ENCODE measurements around the gene CXXC4. TPM values are rescaled to one million over a fixed set of nuclear protein-coding genes. Genes with fewer than 3 reads are reported as not detected.

CXXC4 gene
- total and polyA plus RNA-seq, 2 of the 13 experiments (the other 11 are each of a cell fraction or from before 2014, with no cell fraction given) = not detected

GRCh38 chr4:104516884-104517283 lies 22.2 kb upstream of the CXXC4 start (continued):
- TF ChIP-seq ZNF547 (CRISPR knock-in tag; IDR thresholded peaks at IDR 0.05) = no peak
- TF ChIP-seq GTF3A (CRISPR knock-in tag; conservative IDR thresholded peaks at IDR 0.05) = no peak
- TF ChIP-seq MAZ (IDR thresholded peaks at IDR 0.05; ENCODE audit: borderline replicate concordance, low read depth, low read length) = no peak
- no peak for TF ChIP-seq MAZ (CRISPR knock-in tag; IDR thresholded peaks at IDR 0.05; ENCODE audit: low read depth)
- TF ChIP-seq PATZ1 (CRISPR knock-in tag; IDR thresholded peaks at IDR 0.05) = no peak

GRCh38 chr4:104508224-104508623 lies 13.5 kb upstream of the CXXC4 start:
- BruUV-seq (replicated peaks) = no TSS peak
- ChIA-PET POLR2A (no interaction called here), CTCF (ENCODE audit: low intra/inter-chr PET ratio, low total read pairs) (no interaction called here)
- DNase-seq (ENCODE audit: low spot score) (no peak), FAIRE-seq (no peak), ATAC-seq (no peak)
- Histone ChIP-seq H3K36me3 (replicated peaks in 1 of 2; ENCODE audit: control insufficient read depth in 1 of 2, insufficient read depth in 2 of 2, low read length in 2 of 2) (no peaks in the 10 kb centered on the region), H4K20me1 (ENCODE audit: insufficient read depth, low read length) (no peaks in the 10 kb centered on the region), H3K9me3 (ENCODE audit: low read length) (no peaks in the 10 kb centered on the region), H2AFZ (ENCODE audit: low read length) (no peak overlapping the region), H3K4me1 (ENCODE audit: insufficient read depth, low read length) (no peaks in the 10 kb centered on the region), H3K79me2 (ENCODE audit: insufficient read depth, low read length) (no peaks in the 10 kb centered on the region), H3K9ac (ENCODE audit: insufficient read depth, low read depth, low read length) (no peak overlapping the region), H3K4me2 (ENCODE audit: low read depth, low read length) (no peak overlapping the region), H3K4me3 (replicated peaks in 1 of 3; ENCODE audit: insufficient read depth in 1 of 3, low read depth in 2 of 3, low read length in 3 of 3) (no peak overlapping the region), H3K27ac (ENCODE audit: extremely low read length, insufficient read depth, low read length) (no peak overlapping the region), H3K27me3 (ENCODE audit: control insufficient read depth in 1 of 2, insufficient read depth in 2 of 2, low read length in 2 of 2) (no peaks in the 10 kb centered on the region)
- TF ChIP-seq DRAP1 (CRISPR knock-in tag; IDR thresholded peaks at IDR 0.05) = no peak
- no peak for TF ChIP-seq CBFB (CRISPR knock-in tag; IDR thresholded peaks at IDR 0.05)
- TF ChIP-seq ZNF180 (CRISPR knock-in tag; IDR thresholded peaks at IDR 0.05; ENCODE audit: borderline replicate concordance, low read depth) = no peak
- TF ChIP-seq DBP (CRISPR knock-in tag; IDR thresholded peaks at IDR 0.05; ENCODE audit: not compliant biosample characterization) = no peak
- no peak for TF ChIP-seq TRIM24 (CRISPR knock-in tag; IDR thresholded peaks at IDR 0.05)
- no peak for TF ChIP-seq FOXM1 (CRISPR knock-in tag; IDR thresholded peaks at IDR 0.05)
- no peak for TF ChIP-seq ISL2 (CRISPR knock-in tag; IDR thresholded peaks at IDR 0.05)
- no peak for TF ChIP-seq MEIS1 (CRISPR knock-in tag; IDR thresholded peaks at IDR 0.05; ENCODE audit: borderline replicate concordance)
- TF ChIP-seq KAT8 (CRISPR knock-in tag; IDR thresholded peaks at IDR 0.05) = no peak
- TF ChIP-seq ZNF3 (CRISPR knock-in tag; IDR thresholded peaks at IDR 0.05) = no peak
- no peak for TF ChIP-seq RFX3 (CRISPR knock-in tag; IDR thresholded peaks at IDR 0.05)
- TF ChIP-seq E2F1 (CRISPR knock-in tag; IDR thresholded peaks at IDR 0.05) = no peak
- in situ Hi-C loops (cut with HindIII; ENCODE audit: extremely low pct_ligation_motif_present, low pct_unique_long_range_greater_than_20kb) = no loop called here
- WGBS (ENCODE audit: low lambda C conversion rate) = 0% methylated on average over 1 of the region's 1 CpG
- intact Hi-C loops (cut with micrococcal nuclease; ENCODE audit: unreplicated experiment) = no loop called here

Data from HepG2 (cell line).